HTERT RPE-1 (cell line): Measurements from ENCODE around the gene ADAD2.
"Not testable (repeated sequence)": the region's sequence is repeated elsewhere in the genome, so short reads cannot be mapped to it uniquely, and the experiment has no call there.

Source experiments
- in situ Hi-C: fragments of 300-500 bp; cut with MboI; formaldehyde crosslinking; loops from 4 replicates; pipeline ENCODE4 v1.14.3; 2020; ENCODE audit warnings: low sequenced_read_pairs

Gene ADAD2

GRCh38 chr16:84195201-84196093 lies 4.5 kb downstream of the ADAD2 start:
- in situ Hi-C loops: no loop called here

- in situ Hi-C loops: no loop called here
These were observed 5.1 kb downstream of the ADAD2 start for GRCh38 chr16:84196101-84196500.

GRCh38 chr16:84196727-84197394 lies 5.9 kb downstream of the ADAD2 start:
- in situ Hi-C loops: no loop called here

- in situ Hi-C loops: no loop called here
These were observed 6.6 kb downstream of the ADAD2 start for GRCh38 chr16:84197466-84198128.

- in situ Hi-C loops: no loop called here
These were observed 7.4 kb downstream of the ADAD2 start for GRCh38 chr16:84198401-84198800.

GRCh38 chr16:84199097-84199496 lies 8.1 kb downstream of the ADAD2 start:
- in situ Hi-C loops: no loop called here

GRCh38 chr16:84199861-84200260 lies 8.9 kb downstream of the ADAD2 start:
- in situ Hi-C loops: no loop called here

- in situ Hi-C loops: not testable (repeated sequence)
These were observed 13.6 kb downstream of the ADAD2 start for GRCh38 chr16:84204551-84204950.

GRCh38 chr16:84205123-84205522 lies 14.2 kb downstream of the ADAD2 start:
- in situ Hi-C loops: not testable (repeated sequence)

GRCh38 chr16:84205976-84206691 lies 15.2 kb downstream of the ADAD2 start:
- in situ Hi-C loops: no loop called here

GRCh38 chr16:84207251-84207650 lies 16.3 kb downstream of the ADAD2 start:
- in situ Hi-C loops: no loop called here

- in situ Hi-C loops: no loop called here
These were observed 16.9 kb downstream of the ADAD2 start for GRCh38 chr16:84207879-84208278.

- in situ Hi-C loops: no loop called here
These were observed 19.0 kb downstream of the ADAD2 start for GRCh38 chr16:84209989-84210388.

GRCh38 chr16:84212154-84212553 lies 21.2 kb downstream of the ADAD2 start:
- in situ Hi-C loops: no loop called here

- in situ Hi-C loops: no loop called here
These were observed 21.7 kb downstream of the ADAD2 start for GRCh38 chr16:84212631-84213030.

- in situ Hi-C loops: no loop called here
These were observed 23.6 kb downstream of the ADAD2 start for GRCh38 chr16:84214451-84215066.

GRCh38 chr16:84215531-84215930 lies 24.6 kb downstream of the ADAD2 start:
- in situ Hi-C loops: no loop called here

- in situ Hi-C loops: not testable (repeated sequence)
These were observed 25.2 kb downstream of the ADAD2 start for GRCh38 chr16:84216144-84216543.

GRCh38 chr16:84218176-84218823 lies 27.3 kb downstream of the ADAD2 start:
- in situ Hi-C loops: no loop called here

GRCh38 chr16:84218956-84219355 lies 28.0 kb downstream of the ADAD2 start:
- in situ Hi-C loops: no loop called here
